Erythroblast (primary cell): ENCODE data around the gene NRL.

Source experiments
- DNase-seq, 2 experiments: peaks; one replicate each; lab custom pipeline; 2025; lab: John Stamatoyannopoulos, UW
- GATA1 ChIP-seq: IDR thresholded peaks from 2 replicates; pipeline ENCODE4 v1.6.1; 2011; ENCODE audit warnings: low read depth, mild to moderate bottlenecking, control low read depth, low read length, moderate library complexity
- POLR2A ChIP-seq: IDR thresholded peaks from 2 replicates; pipeline ENCODE4 v1.6.1; 2011; ENCODE audit warnings: mild to moderate bottlenecking, low read length

Gene NRL

GRCh38 chr14:24093901-24094840 lies 20.6 kb downstream of the NRL start, which contains the start of gene PCK2:
Gene PCK2 (plus strand): TSS chr14:24094311. CDS start chr14:24094406, 95 bp downstream.
- TF ChIP-seq POLR2A (peak; percentile 98), GATA1 (no peak)
- peak; percentile 97 to 98 for DNase-seq

- no peak for TF ChIP-seq POLR2A
- no peak for TF ChIP-seq GATA1
- DNase-seq: no peak
Observed at GRCh38 chr14:24093207-24093900, 21.4 kb downstream of the NRL start.

GRCh38 chr14:24092505-24093206 lies 22.1 kb downstream of the NRL start:
- no peak for TF ChIP-seq POLR2A
- TF ChIP-seq GATA1: no peak
- DNase-seq: no peak

GRCh38 chr14:24092110-24092504 lies 22.6 kb downstream of the NRL start:
- DNase-seq: no peak
- TF ChIP-seq POLR2A (no peak), GATA1 (no peak)

- TF ChIP-seq POLR2A (no peak), GATA1 (no peak)
Observed at GRCh38 chr14:24089890-24090289, 24.9 kb downstream of the NRL start.

GRCh38 chr14:24088095-24088494 lies 26.7 kb downstream of the NRL start:
- no peak for TF ChIP-seq POLR2A
- TF ChIP-seq GATA1: no peak
- DNase-seq: no peak

More at GRCh38 chr14:24089890-24090289, 24.9 kb downstream of the NRL start:
- DNase-seq: no peak

GRCh38 chr14:24087004-24087403 lies 27.7 kb downstream of the NRL start:
- no peak for DNase-seq
- no peak for TF ChIP-seq GATA1
- no peak for TF ChIP-seq POLR2A

- no peak for DNase-seq
- no peak for TF ChIP-seq GATA1
- no peak for TF ChIP-seq POLR2A
Observed at GRCh38 chr14:24086193-24086955, 28.4 kb downstream of the NRL start.

- no peak for TF ChIP-seq GATA1
- TF ChIP-seq POLR2A: no peak
- no peak for DNase-seq
Observed at GRCh38 chr14:24085215-24085614, 29.5 kb downstream of the NRL start.

GRCh38 chr14:24084440-24084839 lies 30.3 kb downstream of the NRL start:
- no peak for DNase-seq
- no peak for TF ChIP-seq GATA1

GRCh38 chr14:24083462-24083861 lies 31.3 kb downstream of the NRL start:
- no peak for TF ChIP-seq GATA1
- no peak for TF ChIP-seq POLR2A
- DNase-seq: no peak

GRCh38 chr14:24082411-24083080 lies 32.2 kb downstream of the NRL start:
- no peak for DNase-seq
- TF ChIP-seq POLR2A (no peak), GATA1 (no peak)

- no peak for DNase-seq
- TF ChIP-seq GATA1: no peak
- no peak for TF ChIP-seq POLR2A
Observed at GRCh38 chr14:24081739-24082211, 33.0 kb downstream of the NRL start.
